Ramos (cell line): ENCODE results near the gene TTLL4.
"Not testable (repeated sequence)": the region's sequence is repeated elsewhere in the genome, so short reads cannot be mapped to it uniquely, and the experiment has no call there.

Experiments
- in situ Hi-C: fragments of 300-500 bp; cut with MboI; formaldehyde crosslinking; loops from one replicate; pipeline ENCODE4 v1.14.3; 2022; ENCODE audit warnings: low sequenced_read_pairs; ENCODE audit not compliant: unreplicated experiment

TTLL4 gene

DNA sequence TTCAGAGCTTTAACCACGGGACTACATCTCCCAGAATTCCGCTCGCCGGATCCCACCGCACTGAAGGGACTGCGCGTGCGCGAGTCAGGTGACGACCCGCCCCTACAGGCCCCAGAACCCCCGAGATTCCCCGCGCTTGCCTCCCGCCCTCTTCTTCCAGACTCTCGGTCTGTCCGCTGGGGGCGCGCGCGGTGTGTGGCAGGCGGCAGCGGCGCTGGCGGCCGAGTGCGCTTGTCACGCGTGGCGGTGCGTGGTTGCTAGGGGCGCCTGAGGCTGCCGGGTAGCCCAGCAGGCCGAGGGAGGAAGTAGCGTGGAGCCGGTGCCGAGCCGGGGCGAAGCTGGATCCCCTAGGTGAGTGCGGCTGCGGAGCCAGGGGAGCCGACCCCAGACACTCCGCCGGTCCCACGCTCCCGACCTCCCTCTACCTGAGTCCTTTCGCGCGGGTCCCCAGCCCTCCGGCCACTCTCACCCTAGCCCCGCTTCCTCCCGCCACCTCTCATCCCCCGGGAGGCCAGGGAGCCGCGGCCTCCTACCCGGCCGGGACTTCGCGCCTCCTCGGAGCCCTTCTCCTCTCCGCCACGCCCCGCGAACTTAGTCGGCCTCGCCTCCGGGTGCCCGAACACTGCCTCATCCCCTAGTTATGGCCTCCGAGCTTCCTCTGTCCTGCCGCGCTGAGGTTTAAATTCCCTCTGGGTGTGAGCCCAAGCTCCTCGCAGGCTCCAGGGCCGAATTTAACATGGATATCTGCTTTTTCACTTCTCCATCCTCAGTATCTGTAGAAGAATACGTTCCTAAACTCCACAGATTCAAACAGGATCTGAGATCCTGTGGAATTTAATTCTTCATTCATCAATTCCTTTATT is at the start of gene TTLL4:
Gene TTLL4, plus strand, starts transcription at position 149 of the 863 bp plus-strand sequence. CDS start 26,842 bp downstream, outside the sequence.
- in situ Hi-C loops: no loop called here

- in situ Hi-C loops: no loop called here
Measured at GRCh38 chr2:218662377-218662776, 48.3 kb upstream of the TTLL4 start.

DNA sequence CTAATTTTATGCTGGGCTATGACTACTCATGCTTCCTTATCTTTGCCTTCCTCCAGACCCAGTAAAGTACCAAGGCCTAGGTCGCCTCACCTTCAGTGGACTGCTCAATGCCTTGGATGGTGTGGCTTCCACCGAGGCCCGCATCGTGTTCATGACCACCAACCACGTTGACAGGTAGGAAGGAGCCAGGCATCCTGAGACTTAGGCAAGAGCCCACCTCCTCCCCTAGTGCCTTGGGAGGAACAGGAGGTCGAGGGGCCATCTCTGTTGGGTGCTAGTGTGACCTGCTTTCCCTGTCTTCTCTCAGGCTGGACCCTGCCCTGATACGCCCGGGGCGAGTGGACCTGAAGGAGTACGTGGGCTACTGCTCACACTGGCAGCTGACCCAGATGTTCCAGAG is 47.8 kb upstream of the TTLL4 start:
- in situ Hi-C loops: no loop called here

DNA sequence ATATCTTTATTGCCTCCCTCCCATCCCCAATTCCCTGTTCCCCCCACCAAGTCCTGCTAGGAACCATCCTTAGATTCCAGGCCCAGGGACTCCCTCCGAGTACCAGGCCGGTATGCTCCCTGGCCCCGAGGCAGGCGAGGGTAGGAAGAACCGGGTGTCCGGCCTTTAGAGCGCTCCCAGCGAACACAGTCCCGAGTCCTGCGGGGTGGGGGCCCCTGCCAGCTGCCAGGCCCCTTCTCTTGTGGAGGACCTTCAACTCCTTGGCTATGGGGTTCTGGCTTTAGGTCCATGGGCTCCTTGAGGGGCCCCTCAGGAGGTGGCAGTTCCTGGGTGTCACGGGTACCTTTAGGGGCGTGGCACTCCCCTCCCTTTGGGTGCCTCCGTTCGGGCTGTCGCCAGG is 46.7 kb upstream of the TTLL4 start:
- in situ Hi-C loops: no loop called here

- in situ Hi-C loops: no loop called here
Measured at GRCh38 chr2:218664653-218665052, 46.0 kb upstream of the TTLL4 start.

DNA sequence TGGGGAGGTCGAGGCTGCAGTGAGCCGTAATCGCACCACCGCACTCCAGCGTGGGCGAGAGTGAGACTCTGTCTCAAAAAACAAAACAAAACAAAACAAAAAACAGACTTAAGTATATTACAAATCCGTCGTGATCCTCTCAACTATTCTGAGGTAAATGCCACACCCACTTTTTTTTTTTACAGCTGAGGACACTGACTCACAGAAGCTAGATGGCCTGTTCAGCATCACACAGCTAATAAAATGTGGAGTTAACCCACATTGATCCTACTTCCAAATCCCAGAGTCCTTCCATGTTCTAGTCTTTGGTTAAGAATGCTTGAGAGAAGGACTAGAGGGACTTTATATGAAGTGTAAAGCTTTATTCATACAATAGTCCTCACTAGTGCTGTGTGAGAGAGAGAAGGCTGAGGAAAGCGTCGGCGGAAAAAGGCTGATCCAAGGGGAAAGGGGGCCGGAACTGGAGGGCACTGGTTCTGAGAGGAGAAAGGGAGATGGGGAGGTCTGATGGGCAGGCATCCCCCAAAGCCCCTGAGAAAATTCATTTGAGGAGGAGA is 39.5 kb upstream of the TTLL4 start:
- in situ Hi-C loops: no loop called here

GRCh38 chr2:218671654-218672566 is 38.7 kb upstream of the TTLL4 start, which contains the start of the genes RNF25 and STK36:
Gene RNF25, minus strand, starts transcription at chr2:218672002. Its CDS starts 32 bp downstream, at chr2:218671970.
Gene STK36, plus strand, starts transcription at chr2:218672086. Its CDS starts 744 bp downstream, at chr2:218672830.
- in situ Hi-C loops: no loop called here

DNA sequence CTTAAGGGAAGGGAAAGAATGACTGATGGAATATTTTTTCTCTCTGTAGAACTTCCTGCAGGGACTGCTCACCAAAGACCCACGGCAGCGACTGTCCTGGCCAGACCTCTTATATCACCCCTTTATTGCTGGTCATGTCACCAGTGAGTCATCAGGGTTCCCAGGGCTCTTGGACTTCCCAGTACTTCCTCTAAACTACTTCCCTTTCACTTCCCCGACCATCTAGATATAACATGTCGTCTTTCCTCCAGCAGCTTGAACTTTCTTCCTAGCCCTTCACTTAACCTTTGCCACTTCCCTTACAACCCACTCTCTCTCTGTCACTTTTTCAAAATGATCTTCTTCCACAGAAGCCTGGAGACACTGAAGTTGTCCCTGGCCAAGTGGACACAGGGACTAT is 31.5 kb upstream of the TTLL4 start:
- in situ Hi-C loops: no loop called here

GRCh38 chr2:218680061-218680460 is 30.6 kb upstream of the TTLL4 start:
- in situ Hi-C loops: no loop called here

DNA sequence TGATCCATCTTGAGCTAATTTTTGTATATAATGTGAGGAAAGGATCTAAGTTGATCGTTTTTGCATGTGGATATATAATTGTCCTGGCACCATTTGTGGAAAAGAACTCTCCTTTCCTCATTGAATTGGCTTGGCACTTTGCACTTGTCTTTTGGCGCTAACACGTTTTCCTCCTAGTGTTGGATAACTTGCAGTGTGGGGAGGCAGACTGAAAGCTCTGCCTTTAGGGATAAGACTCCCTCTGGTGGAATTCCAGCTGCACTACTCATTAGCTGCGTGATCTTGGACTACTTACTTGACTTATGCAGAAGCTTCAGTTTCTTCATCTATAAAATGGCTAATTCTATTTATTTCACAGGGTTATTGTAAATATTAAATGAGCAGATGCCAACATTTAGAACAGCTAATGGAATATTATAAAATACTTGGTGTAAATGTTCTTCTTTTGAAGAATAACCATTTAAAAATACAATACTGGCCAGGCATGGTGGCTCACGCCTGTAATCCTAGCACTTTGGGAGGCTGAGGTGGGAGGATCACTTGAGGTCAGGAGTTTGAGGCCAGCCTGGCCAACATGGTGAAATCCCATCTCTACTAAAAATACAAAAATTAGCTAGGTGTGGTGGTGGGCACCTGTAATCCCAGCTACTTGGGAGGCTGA is 23.1 kb upstream of the TTLL4 start:
- in situ Hi-C loops: not testable (repeated sequence)

DNA sequence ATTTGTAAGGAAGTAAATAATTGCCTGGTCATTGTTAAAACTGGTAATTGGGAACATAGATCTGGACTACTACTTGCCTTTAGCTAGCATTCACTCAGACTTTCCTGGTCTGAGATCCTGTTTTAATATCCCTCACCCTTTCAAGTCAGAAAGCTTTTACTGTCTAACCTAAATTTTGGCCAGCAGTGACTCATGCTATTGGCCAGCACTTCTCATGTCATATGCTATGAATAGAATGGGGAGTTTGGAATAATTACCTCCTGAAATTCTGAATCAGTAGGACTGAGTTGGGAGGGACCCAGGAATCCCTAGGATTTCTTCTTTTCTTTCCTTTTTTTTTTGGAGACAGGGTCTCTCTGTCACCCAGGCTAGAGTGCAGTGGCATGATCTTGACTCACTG is 19.4 kb upstream of the TTLL4 start:
- in situ Hi-C loops: no loop called here

DNA sequence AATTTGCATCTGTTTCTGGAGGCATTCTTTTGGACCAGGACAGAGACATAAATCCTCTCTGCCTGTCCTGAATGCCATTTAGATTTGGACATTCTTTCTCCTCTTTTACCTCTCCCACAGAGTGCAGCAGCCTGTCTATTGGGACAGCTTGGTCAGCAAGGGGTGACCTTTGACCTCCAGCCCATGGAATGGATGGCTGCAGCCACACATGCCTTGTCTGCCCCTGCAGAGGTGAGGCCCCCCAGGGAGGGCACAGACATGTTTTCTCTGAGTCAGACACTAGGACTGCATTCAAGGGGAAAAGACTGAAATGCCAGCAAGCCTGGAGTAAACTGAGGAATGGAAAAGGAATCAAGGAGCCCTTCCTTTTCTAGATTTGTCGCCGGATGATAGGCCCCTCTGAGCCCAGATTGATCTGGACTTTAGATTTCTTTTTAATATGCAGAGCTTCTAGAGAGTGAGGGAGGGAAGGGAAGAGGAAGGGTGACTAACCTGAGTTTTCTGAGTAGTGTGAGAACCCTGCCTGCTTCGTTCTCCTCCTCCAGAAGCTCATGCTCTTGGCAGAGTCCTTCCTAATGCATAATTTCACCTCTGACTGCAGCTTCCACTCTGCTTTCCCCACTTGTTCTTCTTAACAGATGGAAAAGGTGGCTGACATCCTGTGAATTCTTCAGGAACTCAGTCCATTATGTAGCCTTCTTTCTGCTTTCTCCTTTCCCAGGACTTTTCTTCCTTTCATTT is 16.1 kb upstream of the TTLL4 start:
- in situ Hi-C loops: no loop called here

- in situ Hi-C loops: no loop called here
Measured at GRCh38 chr2:218698885-218699284, 11.8 kb upstream of the TTLL4 start.

- in situ Hi-C loops: no loop called here
Measured at GRCh38 chr2:218701806-218702205, 8.8 kb upstream of the TTLL4 start.

- in situ Hi-C loops: no loop called here
Measured at GRCh38 chr2:218703341-218703740, 7.3 kb upstream of the TTLL4 start.

GRCh38 chr2:218708086-218708485 is 2.5 kb upstream of the TTLL4 start:
- in situ Hi-C loops: no loop called here

GRCh38 chr2:218709908-218710307 is 727 bp upstream of the TTLL4 start:
- in situ Hi-C loops: no loop called here

DNA sequence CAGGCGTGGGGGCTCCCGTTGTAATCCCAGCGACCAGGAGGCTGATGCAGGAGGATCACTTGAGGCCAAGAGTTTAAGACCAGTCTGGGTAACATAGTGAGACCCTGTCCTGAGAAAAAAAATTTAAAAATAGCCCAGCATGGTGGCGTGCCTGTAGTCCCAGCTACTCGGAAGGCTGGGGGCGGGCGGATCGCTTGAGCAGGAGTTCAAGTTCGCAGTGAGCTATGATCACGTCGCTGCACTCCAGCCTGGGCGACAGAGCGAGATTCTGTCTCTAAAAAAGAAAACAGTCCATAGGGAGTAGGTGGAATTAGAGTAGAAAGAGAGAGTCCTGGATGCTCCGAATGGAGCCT is 325 bp upstream of the TTLL4 start:
- in situ Hi-C loops: no loop called here

DNA sequence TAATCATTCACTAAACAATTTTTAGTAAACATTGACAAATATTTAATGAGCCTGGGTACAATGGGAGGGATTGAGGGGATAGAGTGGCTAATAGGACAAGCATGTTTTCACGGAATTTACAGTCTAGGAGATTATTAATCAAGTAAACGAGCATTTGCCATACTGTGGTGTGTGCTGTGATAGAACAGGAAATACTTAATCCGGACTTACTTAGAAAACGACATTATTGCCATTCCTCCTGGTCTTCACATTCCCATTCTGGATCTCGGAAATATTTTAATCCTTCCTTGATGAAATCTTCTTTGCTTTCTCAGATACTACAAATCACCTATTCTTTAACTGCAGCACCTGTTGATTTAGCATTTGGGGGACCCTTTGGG is 905 bp downstream of the TTLL4 start:
- in situ Hi-C loops: no loop called here

DNA sequence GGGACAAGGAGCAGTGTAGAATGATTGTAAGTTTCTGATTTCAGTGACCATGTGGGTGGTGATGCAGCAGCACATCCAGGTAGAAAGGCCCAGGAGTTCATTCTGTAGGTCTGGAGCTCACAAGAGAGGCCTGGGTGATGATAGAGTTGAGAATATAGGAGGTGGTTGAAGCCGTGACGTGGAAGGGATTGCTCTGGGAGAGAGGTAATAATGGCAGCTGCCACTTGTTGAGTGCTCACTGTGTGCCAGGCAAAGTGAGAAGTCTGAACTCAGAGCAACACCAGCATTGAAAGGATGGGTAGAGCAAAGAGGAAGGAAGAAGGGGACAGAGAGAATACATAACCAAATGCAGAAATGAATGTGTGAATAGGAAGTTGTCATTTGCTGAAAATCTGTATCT is 3.3 kb downstream of the TTLL4 start:
- in situ Hi-C loops: no loop called here
